SK-N-DZ (cell line): ENCODE measurements around the gene RNU2-1.
"Not testable (repeated sequence)": the region's sequence is repeated elsewhere in the genome, so short reads cannot be mapped to it uniquely, and the experiment has no call there.

Experiments
- DNase-seq: peaks from one replicate; pipeline ENCODE4 v3.0.0-alpha.2; 2015; ENCODE audit warnings: low spot score
- small RNA-seq, 2 experiments: library from RNA; depleted of rRNA; stranded (forward); fragments of <200 nt; gene quantifications; one replicate each; pipeline ENCODE3, GENCODE V24; 2014

RNU2-1 gene

DNA sequence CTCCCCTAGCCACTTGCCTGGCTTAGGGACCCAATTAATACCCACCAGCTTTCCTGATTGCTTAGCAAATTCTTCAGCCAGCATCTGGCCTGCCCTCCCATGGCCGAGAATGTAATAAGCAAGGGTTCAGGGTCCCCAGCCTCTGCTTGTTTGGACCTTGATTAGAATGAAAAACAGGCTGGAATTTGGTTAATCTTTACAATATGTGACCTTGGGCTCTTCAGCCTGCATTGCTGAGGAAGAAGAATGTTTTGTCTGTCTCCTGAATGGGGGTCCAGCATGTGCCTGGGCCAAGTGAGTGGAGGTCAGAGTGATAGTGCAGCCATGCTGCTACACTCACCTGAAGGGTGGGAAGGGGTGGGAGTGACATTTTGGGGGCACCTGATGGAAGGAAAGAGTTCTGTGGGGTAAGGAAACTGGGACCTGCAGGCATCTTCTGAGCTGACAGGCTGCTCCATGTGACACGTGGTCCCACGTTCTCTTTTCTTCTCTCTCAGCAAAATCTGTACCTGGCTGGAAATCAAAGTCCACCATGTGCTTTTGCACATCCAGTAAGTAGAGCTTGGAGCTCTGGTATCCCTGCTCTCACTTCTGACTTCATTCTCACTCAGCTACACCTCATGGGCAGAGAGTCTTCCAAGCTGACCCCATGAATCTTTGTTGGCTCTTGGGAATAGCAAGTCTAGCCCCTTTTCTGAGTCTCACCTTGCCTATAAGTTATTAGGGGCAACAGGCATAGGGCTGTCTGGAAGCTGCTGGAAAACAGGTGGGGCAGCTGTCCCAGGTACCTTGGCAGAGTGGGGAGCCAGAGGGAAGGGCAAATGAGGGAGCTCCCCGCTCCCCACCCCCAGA is 16.8 kb downstream of the RNU2-1 start:
- no peak for DNase-seq

GRCh38 chr17:43216369-43216761 is 17.4 kb downstream of the RNU2-1 start:
- DNase-seq: no peak

DNA sequence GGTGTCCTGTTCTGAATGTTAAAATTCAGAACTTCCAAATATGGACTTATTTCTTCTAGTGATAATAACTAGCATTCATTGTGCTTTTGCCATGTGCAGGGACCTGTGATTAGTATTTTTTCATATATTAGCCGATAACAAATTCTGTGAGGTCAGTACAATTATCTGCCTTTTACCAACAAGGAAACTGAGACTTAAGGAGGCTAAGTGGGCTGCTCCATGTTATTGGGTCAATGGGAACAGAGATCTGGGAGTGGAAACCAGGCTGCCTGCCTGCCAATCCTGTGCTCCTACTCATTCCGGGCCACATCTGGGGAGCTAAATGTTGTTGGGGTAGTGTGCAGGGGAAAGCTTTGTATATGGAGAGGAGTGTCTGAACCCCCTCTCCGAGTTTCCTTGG is 18.4 kb downstream of the RNU2-1 start:
- DNase-seq: no peak

DNA sequence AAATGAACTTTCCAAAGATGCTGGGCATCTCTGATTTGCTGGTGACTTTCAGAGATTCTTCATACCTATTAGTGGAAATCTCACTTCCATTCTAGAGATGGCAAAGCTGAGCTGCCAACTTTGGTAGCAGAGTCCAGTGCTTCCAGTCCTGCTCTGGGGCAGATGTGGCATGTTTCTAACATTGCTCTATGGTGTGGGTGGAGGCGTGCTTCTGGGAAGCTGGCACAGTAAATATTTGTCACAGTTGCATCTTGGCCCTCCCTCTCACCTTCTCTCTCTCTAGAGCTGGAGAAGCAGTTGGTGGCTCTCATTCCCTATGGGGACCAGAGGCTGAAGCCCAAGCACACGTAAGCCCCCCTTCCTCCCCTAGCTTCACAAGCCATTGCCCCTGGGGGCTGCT is 20.2 kb downstream of the RNU2-1 start:
- no peak for DNase-seq

GRCh38 chr17:43212641-43213490 is 20.9 kb downstream of the RNU2-1 start:
- DNase-seq: no peak

DNA sequence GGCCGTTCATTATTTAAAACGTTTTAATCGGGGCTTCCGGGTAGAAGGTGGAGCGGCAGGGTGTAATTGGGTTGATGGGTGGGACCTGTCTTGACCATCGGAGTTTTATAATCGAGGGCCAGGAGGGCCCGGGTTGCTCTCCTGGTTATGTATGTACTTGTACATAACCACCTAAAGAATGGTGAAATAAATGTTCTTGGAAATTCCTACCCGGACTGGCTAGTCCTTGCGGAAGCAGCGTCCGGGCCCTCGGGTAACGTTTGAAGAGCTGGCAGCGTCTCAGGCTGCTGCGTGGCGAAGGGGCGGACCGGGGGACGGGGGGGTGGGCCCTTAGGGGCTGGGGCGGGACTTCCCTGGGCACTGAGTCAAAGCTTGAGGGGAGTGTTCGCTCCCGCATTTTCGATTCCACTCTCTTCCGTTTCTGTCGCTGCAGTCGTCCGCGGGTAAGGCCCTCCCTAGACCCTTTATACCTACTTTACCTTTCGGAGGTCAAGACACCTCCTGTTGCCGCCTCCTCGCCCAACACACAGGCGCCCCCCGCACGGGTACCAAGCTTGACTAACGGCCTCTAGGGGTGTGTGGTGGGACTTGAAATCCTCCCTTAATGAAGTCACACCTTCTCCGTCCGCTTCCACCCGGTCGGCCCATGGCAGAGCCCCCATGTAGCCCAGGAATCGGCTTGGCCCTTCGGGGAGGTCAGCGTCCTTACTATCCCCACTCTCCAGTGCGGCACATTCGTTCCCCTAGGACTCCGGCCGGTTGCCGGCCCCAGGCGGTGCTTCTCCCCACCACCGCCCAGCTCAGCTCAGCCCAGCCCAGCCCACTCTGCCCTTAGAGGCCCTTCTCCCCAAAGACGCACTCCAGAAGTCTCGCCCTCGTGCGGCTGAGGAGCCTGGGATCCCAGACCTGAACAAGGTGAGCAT is 22.0 kb downstream of the RNU2-1 start, which contains the start of gene TMEM106A:
Gene TMEM106A, plus strand, starts transcription at position 396 of the 923 bp plus-strand sequence. CDS start 1,167 bp downstream, outside the sequence.
- DNase-seq: no peak

DNA sequence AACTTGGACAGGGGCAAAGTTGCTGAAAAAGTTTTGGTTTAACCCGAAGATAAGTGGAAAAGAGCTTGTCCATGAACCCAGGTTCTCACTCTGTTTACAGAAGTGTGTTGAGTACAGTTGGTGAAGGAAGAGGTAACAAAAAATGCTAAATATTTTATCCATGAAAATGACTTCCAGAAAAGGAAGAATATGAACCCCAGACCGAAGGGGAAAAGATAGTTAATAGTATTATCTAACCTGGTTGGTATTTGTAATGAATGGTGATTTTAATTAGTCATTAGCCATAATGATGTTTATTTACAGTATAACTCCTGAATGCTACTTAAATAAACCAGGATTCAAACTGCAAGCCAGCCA is 22.7 kb downstream of the RNU2-1 start:
- DNase-seq: no peak

- no peak for DNase-seq
These were observed 23.2 kb downstream of the RNU2-1 start for GRCh38 chr17:43210576-43210975.

- DNase-seq: not testable (repeated sequence)
These were observed 30.8 kb downstream of the RNU2-1 start for GRCh38 chr17:43203013-43203412.

DNA sequence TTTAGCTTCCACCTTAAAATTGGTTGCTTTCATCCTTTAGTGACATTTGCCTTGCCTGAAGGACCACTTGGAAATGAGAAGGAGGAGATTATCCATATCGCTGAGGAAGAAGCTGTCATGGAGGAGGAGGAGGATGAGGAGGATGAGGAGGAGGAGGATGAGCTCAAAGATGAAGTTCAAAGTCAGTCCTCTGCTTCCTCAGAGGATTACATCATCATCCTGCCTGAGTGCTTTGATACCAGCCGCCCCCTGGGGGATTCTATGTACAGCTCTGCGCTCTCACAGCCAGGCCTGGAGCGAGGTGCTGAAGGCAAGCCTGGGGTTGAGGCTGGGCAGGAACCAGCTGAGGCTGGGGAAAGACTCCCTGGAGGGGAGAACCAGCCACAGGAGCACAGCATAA is 33.6 kb downstream of the RNU2-1 start:
- no peak for DNase-seq

GRCh38 chr17:43199633-43200032 is 34.1 kb downstream of the RNU2-1 start:
- DNase-seq: no peak

DNA sequence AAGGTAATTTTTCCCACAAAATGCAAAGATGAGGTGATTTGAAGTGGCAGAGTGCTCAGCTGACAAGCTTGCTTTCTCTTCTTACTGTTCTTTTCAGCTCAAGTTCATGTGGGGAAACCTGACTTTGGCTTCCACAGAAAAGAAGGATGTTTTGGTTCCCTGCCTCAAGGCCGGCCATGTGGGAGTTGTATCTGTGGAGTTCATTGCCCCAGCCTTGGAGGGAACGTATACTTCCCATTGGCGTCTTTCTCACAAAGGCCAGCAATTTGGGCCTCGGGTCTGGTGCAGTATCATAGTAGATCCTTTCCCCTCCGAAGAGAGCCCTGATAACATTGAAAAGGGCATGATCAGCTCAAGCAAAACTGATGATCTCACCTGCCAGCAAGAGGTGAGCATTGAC is 40.5 kb downstream of the RNU2-1 start:
- DNase-seq: no peak

DNA sequence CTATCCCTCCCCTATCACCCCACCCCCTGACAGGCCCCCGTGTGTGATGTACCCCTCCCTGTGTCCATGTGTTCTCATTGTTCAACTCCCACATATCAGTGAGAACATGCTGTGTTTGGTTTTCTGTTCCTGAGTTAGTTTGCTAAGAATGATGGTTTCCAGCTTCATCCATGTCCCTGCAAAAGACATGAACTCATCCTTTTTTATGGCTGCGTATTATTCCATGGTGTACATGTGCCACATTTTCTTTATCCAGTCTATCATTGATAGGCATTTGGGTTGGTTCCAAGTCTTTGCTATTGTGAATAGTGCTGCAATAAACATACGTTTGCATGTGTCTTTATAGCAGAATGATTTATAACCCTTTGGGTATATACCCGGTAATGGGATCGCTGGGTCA is 47.1 kb downstream of the RNU2-1 start:
- DNase-seq: not testable (repeated sequence)

- DNase-seq: no peak
These were observed 49.9 kb downstream of the RNU2-1 start for GRCh38 chr17:43183921-43184320.

Small RNAs within 50 kb of the gene (small RNA-seq; reads per million reads assigned to genes)
- 0 reads per million in 2 experiments for gene RF00004
- 0 reads per million in 2 experiments for gene RNU2-1
